Inflammatory macrophage treated with lipopolysaccharide for 1 hour (primary cell): Measurements from ENCODE around the gene TEKT5.
"Not testable (repeated sequence)": the region's sequence is repeated elsewhere in the genome, so short reads cannot be mapped to it uniquely, and the experiment has no call there.

Source experiments
- DNase-seq, 2 donors: peaks; one replicate each; pipeline ENCODE4 v3.0.0-alpha.2; 2020 to 2022

The TEKT5 gene

GRCh38 chr16:10694830-10695229 is at the start of gene TEKT5:
TSS of gene TEKT5 (minus strand) at chr16:10694930. CDS start at chr16:10694873, 57 bp downstream.
- DNase-seq = no peak

GRCh38 chr16:10743610-10744369 is 49.1 kb upstream of the TEKT5 start, which contains the start of gene NUBP1:
TSS of gene NUBP1 (plus strand) at chr16:10743842. CDS start at chr16:10743864, 22 bp downstream.
- DNase-seq = peak; percentile 98 to 100

DNA sequence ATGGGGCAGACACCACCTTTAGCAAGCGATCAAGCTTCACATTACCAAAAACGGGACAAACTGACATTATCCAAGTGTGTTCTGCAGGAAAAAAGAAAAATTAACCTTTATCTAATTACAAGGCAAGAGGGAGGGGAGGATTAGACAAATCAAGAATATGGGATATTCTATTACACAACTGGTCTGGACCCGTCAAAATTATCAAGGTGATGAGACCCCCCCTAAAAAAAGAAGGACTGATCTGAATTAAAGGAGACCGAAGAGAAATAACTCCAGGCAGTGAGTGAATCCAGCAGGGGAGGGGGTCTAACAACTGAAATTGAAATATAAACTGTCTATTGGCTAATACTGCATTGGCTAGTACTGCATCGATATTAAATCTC is 48.5 kb upstream of the TEKT5 start:
- DNase-seq = no peak

GRCh38 chr16:10741844-10742243 is 47.1 kb upstream of the TEKT5 start:
- no peak for DNase-seq

DNA sequence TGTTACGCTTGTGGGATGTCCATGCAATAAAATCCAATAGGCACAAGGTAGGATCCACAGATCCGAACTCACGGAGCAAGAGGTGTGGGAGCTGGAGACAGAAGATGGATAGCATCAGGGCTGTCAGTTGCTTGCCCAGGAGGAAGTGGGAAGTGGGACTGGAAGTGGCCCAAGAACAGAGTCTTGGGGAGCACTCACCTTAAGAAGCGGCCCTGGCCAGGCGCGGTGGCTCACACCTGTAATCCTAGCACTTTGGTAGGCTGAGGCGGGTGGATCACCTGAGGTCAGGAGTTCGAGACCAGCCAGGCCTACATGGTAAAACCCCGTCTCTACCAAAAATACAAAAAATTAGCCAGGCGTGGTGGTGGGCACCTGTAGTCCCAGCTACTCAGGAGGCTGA is 46.5 kb upstream of the TEKT5 start:
- DNase-seq = not testable (repeated sequence)

GRCh38 chr16:10740845-10741208 is 46.1 kb upstream of the TEKT5 start:
- DNase-seq = no peak

GRCh38 chr16:10740000-10740844 is 45.5 kb upstream of the TEKT5 start:
- no peak for DNase-seq

GRCh38 chr16:10738231-10739077 is 43.7 kb upstream of the TEKT5 start:
- DNase-seq = peak; percentile 81 to 89

- peak; percentile 51 to 92 for DNase-seq
Measured at GRCh38 chr16:10737068-10737625, 42.4 kb upstream of the TEKT5 start.

DNA sequence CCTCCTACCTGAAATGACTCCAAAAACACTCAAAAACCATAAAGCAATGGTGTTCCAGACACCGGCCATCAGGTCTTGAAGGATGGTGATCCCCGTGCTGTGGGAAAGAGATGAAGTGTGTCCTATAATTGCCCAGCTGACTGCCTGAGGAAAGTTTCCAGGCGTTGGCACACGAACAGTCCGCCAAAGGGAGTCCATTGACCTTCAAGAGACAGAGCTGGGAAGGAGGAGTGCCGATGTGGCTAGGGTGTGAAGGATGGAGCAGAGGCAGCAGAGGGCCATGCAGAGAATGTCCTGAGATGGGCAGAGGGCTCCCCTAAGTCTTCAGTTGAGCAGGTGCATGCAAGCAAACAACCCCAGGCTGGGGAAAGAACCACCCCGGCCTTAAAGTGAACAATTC is 37.1 kb upstream of the TEKT5 start:
- no peak for DNase-seq

- DNase-seq = no peak
Measured at GRCh38 chr16:10729104-10730048, 34.6 kb upstream of the TEKT5 start.

DNA sequence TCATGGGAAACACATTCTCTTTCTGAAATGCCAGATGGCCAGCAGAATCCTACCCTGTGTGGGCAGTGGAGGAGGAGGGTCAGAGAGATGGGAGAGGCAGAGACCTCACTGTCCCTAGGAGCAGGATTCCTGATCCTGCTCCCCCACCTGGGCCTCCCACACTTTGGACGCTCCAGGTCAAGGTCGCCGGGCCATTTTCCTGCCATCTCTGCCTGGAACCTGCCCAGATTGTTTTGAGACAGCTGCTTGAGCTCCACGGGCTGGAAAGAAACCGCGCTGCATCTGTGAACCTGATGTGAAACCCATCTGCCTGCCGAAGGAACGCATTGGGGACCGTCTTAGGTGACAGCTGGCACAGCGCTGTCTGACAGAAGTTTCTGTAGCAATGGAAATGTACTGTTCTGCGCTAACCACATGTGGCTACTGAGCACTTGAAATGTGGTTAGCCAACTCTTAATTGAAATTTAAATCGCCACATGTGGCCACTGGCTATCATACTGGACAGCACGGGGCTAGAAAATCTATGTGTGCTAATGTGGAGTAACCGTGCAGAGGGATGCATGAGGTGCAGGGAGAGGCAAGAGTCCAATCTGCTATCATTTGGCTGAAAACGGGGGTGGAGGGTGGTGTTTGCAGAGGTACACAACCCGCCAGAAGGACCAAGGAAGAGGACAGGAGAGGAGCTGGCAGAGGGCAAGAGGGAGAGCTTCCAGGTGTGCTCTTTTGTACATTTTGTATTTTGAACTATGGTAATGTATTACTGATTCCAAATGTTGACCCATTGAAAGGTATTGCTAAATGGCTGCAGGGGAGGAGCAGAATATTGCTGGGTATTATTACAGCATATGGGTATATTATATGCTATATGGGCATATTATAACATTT is 33.5 kb upstream of the TEKT5 start:
- DNase-seq = no peak

- no peak for DNase-seq
Measured at GRCh38 chr16:10708969-10709368, 14.2 kb upstream of the TEKT5 start.

DNA sequence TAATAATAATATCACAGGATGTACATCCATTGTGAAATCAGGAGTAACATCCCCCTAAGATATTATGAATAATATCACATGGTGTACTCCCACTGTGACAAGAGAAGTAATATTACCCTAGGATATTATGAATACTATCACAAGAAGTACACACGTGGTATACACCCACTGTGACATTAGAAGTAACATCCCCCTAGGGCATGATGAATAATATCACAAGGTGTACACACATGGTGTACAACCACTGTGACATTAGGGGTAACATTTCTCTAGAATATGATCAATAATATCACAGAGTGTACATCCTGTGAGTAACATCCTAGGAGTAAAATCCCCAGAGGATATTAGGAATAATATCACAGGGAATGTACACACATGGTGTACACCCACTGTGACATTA is 5.0 kb upstream of the TEKT5 start:
- DNase-seq = no peak

GRCh38 chr16:10694306-10694705 is 424 bp downstream of the TEKT5 start:
- no peak for DNase-seq

GRCh38 chr16:10693889-10694288 is 841 bp downstream of the TEKT5 start:
- DNase-seq = no peak

DNA sequence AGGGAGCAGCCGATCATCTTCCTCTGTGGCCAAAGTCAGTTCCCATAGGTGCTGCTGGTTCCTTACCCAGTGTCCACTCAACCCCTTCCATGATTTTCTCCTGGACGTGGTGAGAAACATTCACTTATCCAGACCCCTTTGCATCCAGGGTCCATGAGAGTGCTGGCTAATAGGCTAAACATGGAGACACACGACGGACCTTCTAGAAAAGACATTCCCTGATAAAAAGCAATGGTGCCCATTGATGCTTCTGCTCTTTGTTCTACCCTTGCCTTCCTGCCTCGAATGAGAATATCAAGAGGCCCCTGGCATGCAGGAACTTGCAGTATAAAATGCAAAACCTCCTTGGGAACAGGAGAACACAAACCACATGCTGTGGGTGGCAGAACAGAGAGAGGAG is 2.3 kb downstream of the TEKT5 start:
- DNase-seq = no peak

- no peak for DNase-seq
Measured at GRCh38 chr16:10688726-10689125, 6.0 kb downstream of the TEKT5 start.

- no peak for DNase-seq
Measured at GRCh38 chr16:10688291-10688690, 6.4 kb downstream of the TEKT5 start.

DNA sequence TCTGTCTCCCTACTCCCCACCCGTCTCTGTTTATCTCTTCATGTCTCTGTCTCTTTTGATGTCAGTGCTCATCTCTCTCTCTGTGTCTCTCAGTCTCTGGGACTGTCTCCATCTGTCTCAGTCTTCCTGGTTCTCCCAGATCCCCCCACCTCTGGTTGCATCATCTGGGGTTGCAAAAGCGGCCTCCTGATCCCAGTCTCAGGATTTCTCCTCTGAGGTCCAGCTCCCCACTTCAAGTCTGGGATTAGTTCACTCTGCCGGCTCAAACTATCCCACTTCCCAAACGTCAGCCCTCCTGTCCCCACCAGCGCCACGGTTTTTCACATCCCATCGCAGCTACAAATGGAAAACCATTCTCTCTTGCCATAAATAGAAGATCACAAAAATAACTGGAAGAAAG is 9.0 kb downstream of the TEKT5 start:
- DNase-seq = no peak
